ENCODE data around the gene HRC. TPM values are rescaled to one million over a fixed set of nuclear protein-coding genes. Genes with fewer than 3 reads are reported as not detected.

The HRC gene
- total RNA-seq, 6 experiments from 2014 or later: not detected

DNA sequence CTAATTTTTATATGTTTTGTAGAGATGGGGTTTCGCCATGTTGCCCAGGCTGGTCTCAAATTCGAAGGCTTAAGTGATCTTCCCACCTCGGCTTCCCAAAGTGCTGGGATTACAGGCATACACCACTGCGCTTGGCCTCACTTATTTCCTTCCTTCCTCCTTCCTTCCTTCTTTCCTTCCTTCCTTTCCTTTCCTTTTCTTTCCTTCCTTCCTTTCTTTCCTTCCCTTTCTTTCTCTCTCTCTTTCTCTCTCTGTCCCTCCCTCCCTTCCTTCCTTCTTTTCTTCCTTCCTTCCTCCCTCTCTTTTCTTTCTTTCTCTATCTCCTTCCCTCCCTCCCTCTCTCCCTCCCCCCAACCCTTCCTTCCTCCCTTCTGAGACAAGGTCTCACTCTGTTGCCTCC, 39.2 kb upstream of the HRC start:
- H3K27ac Mint-ChIP-seq: no peak overlapping the region
- H3K27me3 Mint-ChIP-seq (ENCODE audit: insufficient read depth): no peaks in the 10 kb centered on the region
- no peak overlapping the region for H3K4me3 Mint-ChIP-seq
- no peak for DNase-seq
- no peaks in the 10 kb centered on the region for H3K9me3 Mint-ChIP-seq
- peaks cover 20% of the 10 kb centered on the region for H3K4me1 Mint-ChIP-seq (ENCODE audit: low read depth)
- H3K36me3 Mint-ChIP-seq (ENCODE audit: low read depth): peaks cover 26% of the 10 kb centered on the region
- TF ChIP-seq, protein P1, sequence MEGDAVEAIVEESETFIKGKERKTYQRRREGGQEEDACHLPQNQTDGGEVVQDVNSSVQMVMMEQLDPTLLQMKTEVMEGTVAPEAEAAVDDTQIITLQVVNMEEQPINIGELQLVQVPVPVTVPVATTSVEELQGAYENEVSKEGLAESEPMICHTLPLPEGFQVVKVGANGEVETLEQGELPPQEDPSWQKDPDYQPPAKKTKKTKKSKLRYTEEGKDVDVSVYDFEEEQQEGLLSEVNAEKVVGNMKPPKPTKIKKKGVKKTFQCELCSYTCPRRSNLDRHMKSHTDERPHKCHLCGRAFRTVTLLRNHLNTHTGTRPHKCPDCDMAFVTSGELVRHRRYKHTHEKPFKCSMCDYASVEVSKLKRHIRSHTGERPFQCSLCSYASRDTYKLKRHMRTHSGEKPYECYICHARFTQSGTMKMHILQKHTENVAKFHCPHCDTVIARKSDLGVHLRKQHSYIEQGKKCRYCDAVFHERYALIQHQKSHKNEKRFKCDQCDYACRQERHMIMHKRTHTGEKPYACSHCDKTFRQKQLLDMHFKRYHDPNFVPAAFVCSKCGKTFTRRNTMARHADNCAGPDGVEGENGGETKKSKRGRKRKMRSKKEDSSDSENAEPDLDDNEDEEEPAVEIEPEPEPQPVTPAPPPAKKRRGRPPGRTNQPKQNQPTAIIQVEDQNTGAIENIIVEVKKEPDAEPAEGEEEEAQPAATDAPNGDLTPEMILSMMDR (IDR thresholded peaks at IDR 0.05): no peak

DNA sequence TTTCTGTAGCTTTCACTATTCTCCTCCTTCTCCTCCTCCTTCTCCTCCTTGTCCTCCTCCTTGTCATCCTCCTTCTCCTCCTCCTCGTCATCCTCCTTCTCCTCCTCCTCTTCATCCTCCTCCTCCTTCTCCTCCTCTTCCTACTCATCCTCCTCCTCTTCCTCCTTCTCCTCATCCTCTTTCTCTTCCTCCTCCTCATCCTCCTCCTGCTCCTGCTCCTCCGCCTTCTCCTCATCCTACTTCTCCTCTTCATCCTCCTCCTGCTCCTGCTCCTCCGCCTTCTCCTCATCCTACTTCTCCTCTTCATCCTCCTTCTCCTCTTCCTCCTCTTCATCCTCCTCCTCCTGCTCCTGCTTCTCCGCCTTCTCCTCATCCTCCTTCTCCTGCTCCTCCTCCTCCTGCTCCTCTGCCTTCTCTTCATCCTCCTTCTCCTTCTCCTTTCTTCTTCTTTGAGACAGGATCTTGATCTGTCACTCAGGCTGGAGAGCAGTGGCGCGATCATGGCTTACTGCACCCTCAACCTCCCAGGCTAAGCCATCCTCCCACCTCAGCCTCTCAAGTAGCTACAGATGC, 38.7 kb upstream of the HRC start:
- Mint-ChIP-seq H3K36me3 (ENCODE audit: low read depth) (peaks cover 31% of the 10 kb centered on the region), H3K27me3 (ENCODE audit: insufficient read depth) (no peaks in the 10 kb centered on the region), H3K4me3 (no peak overlapping the region), H3K9me3 (no peaks in the 10 kb centered on the region), H3K4me1 (ENCODE audit: low read depth) (peaks cover 15% of the 10 kb centered on the region), H3K27ac (no peak overlapping the region; the same call in 1 of the 2 replicates)
- DNase-seq: no peak
- TF ChIP-seq, protein P1 (IDR thresholded peaks at IDR 0.05): no peak

DNA sequence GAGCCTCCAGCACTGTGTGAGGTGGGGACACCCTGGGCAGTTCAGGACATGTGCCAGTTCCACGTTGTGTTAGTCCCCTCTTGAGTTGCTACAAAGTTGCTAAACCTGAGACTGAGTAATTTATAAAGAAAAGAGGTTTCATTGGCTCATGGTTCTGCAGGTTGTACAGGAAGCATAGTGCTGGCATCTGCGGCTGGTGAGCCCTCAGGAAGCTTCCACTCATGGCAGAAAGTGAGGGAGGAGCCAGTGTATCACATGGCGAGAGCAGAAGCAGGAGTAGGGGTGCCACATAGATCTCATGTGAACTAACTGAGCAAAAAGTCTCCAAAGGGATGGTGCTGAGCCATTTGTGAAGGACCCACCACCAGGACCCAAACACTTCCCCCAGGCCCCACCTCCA, 35.6 kb upstream of the HRC start:
- Mint-ChIP-seq H3K27ac (no peak overlapping the region), H3K27me3 (ENCODE audit: insufficient read depth) (peaks cover 3% of the 10 kb centered on the region; the same call in 1 of the 2 replicates), H3K9me3 (no peaks in the 10 kb centered on the region), H3K4me3 (no peak overlapping the region), H3K4me1 (ENCODE audit: low read depth) (peaks cover 4% of the 10 kb centered on the region; the same call in 1 of the 2 replicates), H3K36me3 (ENCODE audit: low read depth) (peaks cover 37% of the 10 kb centered on the region)
- TF ChIP-seq, protein P1 (IDR thresholded peaks at IDR 0.05): no peak
- DNase-seq: no peak

DNA sequence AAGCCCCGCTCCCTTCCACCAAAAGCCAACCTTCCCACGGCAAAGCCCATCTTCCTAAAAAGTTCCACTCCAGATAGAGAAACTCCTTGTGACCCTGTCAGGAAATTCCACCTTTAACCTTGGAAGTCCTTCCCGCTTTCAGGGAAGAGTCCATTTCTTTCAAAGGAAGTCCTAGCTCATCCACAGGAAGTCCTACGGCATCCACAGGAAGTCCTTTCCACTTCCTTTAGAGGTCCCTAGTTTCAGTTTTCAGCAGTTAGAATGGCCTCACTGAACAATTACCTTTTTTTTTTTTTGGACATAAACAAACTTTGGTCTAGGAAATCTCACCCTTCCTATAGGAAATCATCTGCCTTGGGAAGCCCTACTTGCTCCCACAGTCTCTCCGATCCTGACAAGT, 34.1 kb upstream of the HRC start:
- Mint-ChIP-seq H3K36me3 (ENCODE audit: low read depth) (peaks cover 45% of the 10 kb centered on the region), H3K27ac (no peak overlapping the region), H3K27me3 (ENCODE audit: insufficient read depth) (peaks cover 3% of the 10 kb centered on the region; the same call in 1 of the 2 replicates), H3K9me3 (no peaks in the 10 kb centered on the region; the same call in 1 of the 2 replicates), H3K4me3 (no peak overlapping the region), H3K4me1 (ENCODE audit: low read depth) (peaks cover 4% of the 10 kb centered on the region; the same call in 1 of the 2 replicates)
- TF ChIP-seq, protein P1 (IDR thresholded peaks at IDR 0.05): no peak
- no peak for DNase-seq

DNA sequence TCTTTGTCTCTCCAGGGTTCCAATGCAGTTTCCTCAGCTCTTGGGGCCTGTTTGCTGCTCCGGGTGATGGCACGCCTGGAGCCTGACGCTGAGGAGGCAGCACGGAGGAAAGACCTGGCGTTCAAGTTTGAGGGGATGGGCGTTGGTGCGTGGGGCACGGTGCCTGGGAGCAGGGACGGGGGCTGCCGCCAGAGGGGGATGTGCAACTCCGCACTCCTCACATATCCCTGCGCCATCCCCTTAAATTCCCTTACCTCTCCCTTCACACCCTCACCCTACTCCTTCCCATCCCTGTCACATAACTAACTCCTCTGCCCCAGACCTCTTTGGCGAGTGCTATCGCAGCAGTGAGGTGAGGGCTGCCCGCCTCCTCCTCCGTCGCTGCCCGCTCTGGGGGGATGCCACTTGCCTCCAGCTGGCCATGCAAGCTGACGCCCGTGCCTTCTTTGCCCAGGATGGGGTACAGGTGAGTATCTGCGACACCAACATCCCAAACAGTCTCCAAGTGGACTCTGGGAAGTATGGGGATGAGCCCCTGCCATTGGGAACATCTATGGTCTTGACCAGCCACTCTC, 33.5 kb upstream of the HRC start:
- no peak overlapping the region for H3K4me3 Mint-ChIP-seq
- peaks cover 51% of the 10 kb centered on the region for H3K36me3 Mint-ChIP-seq (ENCODE audit: low read depth)
- H3K27me3 Mint-ChIP-seq (ENCODE audit: insufficient read depth): peaks cover 3% of the 10 kb centered on the region; the same call in 1 of the 2 replicates

More for the DNA sequence above, 33.5 kb upstream of the HRC start:
- H3K4me1 Mint-ChIP-seq (ENCODE audit: low read depth): peaks cover 4% of the 10 kb centered on the region; the same call in 1 of the 2 replicates
- DNase-seq: no peak
- no peak overlapping the region for H3K27ac Mint-ChIP-seq
- no peaks in the 10 kb centered on the region; the same call in 1 of the 2 replicates for H3K9me3 Mint-ChIP-seq
- TF ChIP-seq, protein P1 (IDR thresholded peaks at IDR 0.05): no peak
